ENCODE measurements around the gene C1orf87.

DNA sequence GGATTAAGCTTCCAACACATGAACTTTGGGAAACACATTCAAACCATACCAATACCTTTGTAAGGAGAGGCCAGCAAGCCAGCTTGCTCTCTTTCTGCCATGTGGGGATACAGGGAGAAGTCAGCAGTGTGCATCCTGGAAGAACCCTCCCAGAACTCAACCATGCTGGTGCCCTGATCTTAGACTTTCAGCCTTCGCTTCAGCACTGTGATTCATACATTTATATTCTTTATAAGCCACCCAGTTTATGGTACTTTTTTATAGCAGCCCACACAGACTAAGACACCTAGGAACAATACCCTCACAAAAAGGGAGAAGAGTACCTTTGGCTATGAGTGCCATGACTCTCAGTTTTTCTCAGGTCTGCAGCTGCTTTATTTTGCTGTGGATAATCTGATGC, 35.9 kb downstream of the C1orf87 start:
- TF ChIP-seq, protein P1, sequence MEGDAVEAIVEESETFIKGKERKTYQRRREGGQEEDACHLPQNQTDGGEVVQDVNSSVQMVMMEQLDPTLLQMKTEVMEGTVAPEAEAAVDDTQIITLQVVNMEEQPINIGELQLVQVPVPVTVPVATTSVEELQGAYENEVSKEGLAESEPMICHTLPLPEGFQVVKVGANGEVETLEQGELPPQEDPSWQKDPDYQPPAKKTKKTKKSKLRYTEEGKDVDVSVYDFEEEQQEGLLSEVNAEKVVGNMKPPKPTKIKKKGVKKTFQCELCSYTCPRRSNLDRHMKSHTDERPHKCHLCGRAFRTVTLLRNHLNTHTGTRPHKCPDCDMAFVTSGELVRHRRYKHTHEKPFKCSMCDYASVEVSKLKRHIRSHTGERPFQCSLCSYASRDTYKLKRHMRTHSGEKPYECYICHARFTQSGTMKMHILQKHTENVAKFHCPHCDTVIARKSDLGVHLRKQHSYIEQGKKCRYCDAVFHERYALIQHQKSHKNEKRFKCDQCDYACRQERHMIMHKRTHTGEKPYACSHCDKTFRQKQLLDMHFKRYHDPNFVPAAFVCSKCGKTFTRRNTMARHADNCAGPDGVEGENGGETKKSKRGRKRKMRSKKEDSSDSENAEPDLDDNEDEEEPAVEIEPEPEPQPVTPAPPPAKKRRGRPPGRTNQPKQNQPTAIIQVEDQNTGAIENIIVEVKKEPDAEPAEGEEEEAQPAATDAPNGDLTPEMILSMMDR (IDR thresholded peaks at IDR 0.05 in 4 of 5, conservative IDR thresholded peaks at IDR 0.05 in 1 of 5): no peak
- TF ChIP-seq POLR2A (IDR thresholded peaks at IDR 0.05): no peak
